ENCODE results near the gene DCHS2. TPM values are rescaled to one million over a fixed set of nuclear protein-coding genes. Genes with fewer than 3 reads are reported as not detected.

Gene DCHS2
- total RNA-seq, 1 donor from 2014 or later: not detected

DNA sequence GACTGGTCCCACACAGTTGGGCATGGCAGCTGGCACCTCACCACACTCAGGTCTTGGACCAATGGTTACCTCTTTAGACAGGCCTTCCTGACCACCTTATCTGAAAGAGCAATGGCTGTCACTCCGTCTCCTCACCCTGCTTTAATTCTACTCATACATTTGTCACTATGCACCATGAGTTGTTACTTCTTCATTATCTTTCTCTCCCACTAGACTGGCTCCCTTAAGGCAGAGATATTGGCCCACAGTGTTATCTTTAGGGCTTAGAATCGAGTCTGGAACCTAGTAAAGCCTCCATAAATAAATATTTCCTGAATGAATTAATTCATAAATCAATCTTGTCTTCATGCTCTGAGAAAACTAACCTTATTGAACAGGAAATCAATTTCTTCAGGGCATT is 46.6 kb downstream of the DCHS2 start:
- Mint-ChIP-seq H3K4me1 (ENCODE audit: unreplicated experiment) (no peaks in the 10 kb centered on the region), H3K4me3 (ENCODE audit: unreplicated experiment) (no peak overlapping the region), H3K36me3 (ENCODE audit: low read depth, unreplicated experiment) (no peaks in the 10 kb centered on the region), H3K9me3 (ENCODE audit: unreplicated experiment) (no peaks in the 10 kb centered on the region), H3K27ac (ENCODE audit: unreplicated experiment) (no peak overlapping the region), H3K27me3 (ENCODE audit: unreplicated experiment) (no peaks in the 10 kb centered on the region)
- DNase-seq (ENCODE audit: low spot score): no peak
- TF ChIP-seq, protein P1, sequence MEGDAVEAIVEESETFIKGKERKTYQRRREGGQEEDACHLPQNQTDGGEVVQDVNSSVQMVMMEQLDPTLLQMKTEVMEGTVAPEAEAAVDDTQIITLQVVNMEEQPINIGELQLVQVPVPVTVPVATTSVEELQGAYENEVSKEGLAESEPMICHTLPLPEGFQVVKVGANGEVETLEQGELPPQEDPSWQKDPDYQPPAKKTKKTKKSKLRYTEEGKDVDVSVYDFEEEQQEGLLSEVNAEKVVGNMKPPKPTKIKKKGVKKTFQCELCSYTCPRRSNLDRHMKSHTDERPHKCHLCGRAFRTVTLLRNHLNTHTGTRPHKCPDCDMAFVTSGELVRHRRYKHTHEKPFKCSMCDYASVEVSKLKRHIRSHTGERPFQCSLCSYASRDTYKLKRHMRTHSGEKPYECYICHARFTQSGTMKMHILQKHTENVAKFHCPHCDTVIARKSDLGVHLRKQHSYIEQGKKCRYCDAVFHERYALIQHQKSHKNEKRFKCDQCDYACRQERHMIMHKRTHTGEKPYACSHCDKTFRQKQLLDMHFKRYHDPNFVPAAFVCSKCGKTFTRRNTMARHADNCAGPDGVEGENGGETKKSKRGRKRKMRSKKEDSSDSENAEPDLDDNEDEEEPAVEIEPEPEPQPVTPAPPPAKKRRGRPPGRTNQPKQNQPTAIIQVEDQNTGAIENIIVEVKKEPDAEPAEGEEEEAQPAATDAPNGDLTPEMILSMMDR (IDR thresholded peaks at IDR 0.05; ENCODE audit: unreplicated experiment): no peak

DNA sequence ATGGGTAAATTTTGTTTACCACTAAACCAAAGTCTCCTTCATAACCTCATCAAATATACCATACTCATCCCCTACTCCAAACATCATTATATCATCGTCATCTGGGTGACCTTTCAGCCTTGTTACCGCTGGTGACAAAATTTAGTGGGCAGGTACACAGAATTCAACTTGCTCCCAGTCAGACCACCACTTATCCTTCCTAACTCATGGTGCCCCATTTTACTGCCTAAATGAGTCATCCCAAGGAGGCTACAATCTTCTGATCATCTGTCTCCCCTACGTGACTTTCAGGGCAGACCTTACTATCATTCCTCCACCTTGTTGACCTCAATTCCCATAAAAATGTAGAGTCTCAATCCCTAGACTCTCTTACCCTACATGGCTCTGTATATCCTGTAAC is 49.6 kb downstream of the DCHS2 start:
- Mint-ChIP-seq H3K27me3 (ENCODE audit: unreplicated experiment) (no peaks in the 10 kb centered on the region), H3K9me3 (ENCODE audit: unreplicated experiment) (no peaks in the 10 kb centered on the region), H3K4me1 (ENCODE audit: unreplicated experiment) (no peaks in the 10 kb centered on the region), H3K36me3 (ENCODE audit: low read depth, unreplicated experiment) (no peaks in the 10 kb centered on the region), H3K4me3 (ENCODE audit: unreplicated experiment) (no peak overlapping the region), H3K27ac (ENCODE audit: unreplicated experiment) (no peak overlapping the region)
- no peak for DNase-seq (ENCODE audit: low spot score)
- TF ChIP-seq, protein P1 (IDR thresholded peaks at IDR 0.05; ENCODE audit: unreplicated experiment): no peak

DNA sequence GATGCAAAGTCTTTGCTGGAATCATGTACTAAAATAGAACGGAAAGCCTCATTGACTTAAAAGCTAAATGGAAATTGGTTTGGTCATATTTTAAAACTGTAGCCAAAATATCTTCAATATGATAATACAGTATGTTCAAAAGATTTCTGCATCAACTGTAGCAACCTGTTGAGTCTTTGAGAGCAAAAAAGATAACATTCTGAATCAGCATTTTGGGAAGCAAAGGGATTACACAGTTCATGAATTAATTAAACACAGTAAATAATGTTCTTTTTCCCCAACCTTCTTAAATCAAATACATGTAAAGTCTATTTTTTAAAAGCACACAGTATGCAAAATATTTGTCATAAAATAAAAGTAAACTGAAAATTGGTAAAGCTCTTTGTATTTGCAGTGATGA is 50.5 kb downstream of the DCHS2 start:
- TF ChIP-seq, protein P1 (IDR thresholded peaks at IDR 0.05; ENCODE audit: unreplicated experiment): no peak
- no peaks in the 10 kb centered on the region for H3K27me3 Mint-ChIP-seq (ENCODE audit: unreplicated experiment)

DNA sequence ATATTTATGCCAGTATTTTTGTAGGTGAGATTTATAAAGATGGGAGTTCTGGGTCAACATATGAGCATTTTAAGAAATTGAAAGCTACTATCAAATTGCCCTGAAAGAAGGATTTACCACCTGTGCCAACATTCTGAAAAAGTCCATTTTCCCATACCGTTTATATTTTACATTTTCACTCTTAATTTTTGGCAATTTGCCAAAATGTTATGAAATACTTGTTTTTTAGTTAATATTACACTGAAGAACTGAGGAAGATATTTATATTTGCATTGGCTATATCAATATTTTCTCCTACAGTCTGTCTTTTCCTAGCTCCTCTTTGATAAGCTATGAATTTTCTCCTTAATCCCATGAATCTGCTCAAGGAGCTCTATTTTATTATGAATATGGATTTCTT is 52.4 kb downstream of the DCHS2 start:
- H3K4me3 Mint-ChIP-seq (ENCODE audit: unreplicated experiment): no peak overlapping the region
- H3K4me1 Mint-ChIP-seq (ENCODE audit: unreplicated experiment): no peaks in the 10 kb centered on the region
- H3K27ac Mint-ChIP-seq (ENCODE audit: unreplicated experiment): no peak overlapping the region
- no peak for DNase-seq (ENCODE audit: low spot score)
- no peaks in the 10 kb centered on the region for H3K36me3 Mint-ChIP-seq (ENCODE audit: low read depth, unreplicated experiment)
- H3K9me3 Mint-ChIP-seq (ENCODE audit: unreplicated experiment): no peaks in the 10 kb centered on the region
- no peaks in the 10 kb centered on the region for H3K27me3 Mint-ChIP-seq (ENCODE audit: unreplicated experiment)
- TF ChIP-seq, protein P1 (IDR thresholded peaks at IDR 0.05; ENCODE audit: unreplicated experiment): no peak

More for the DNA sequence above, 50.5 kb downstream of the DCHS2 start:
- no peaks in the 10 kb centered on the region for H3K4me1 Mint-ChIP-seq (ENCODE audit: unreplicated experiment)
- no peak overlapping the region for H3K4me3 Mint-ChIP-seq (ENCODE audit: unreplicated experiment)
- no peaks in the 10 kb centered on the region for H3K9me3 Mint-ChIP-seq (ENCODE audit: unreplicated experiment)
- no peak overlapping the region for H3K27ac Mint-ChIP-seq (ENCODE audit: unreplicated experiment)
- no peaks in the 10 kb centered on the region for H3K36me3 Mint-ChIP-seq (ENCODE audit: low read depth, unreplicated experiment)
- no peak for DNase-seq (ENCODE audit: low spot score)

DNA sequence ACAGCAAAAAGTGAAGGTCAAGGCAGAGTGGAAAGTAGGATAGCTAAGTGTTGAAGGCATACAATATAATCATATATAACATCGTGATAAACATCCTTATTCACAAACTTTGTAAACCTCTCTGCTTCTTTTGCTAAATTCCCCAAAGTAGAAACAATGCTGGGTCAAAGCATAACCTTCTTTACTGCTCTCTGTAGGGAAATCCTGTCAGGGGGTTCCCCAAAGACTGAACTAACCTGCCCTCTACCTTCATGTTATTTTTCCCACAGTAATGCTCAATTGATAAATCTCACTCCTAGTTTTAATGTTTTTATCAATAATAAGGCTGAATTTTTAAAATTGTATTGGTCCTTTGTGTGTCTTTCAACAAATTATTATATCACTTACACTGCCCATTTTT is 55.7 kb downstream of the DCHS2 start:
- Mint-ChIP-seq H3K27ac (ENCODE audit: unreplicated experiment) (no peak overlapping the region), H3K36me3 (ENCODE audit: low read depth, unreplicated experiment) (no peaks in the 10 kb centered on the region), H3K4me1 (ENCODE audit: unreplicated experiment) (no peaks in the 10 kb centered on the region), H3K4me3 (ENCODE audit: unreplicated experiment) (no peak overlapping the region), H3K9me3 (ENCODE audit: unreplicated experiment) (no peaks in the 10 kb centered on the region), H3K27me3 (ENCODE audit: unreplicated experiment) (no peaks in the 10 kb centered on the region)
- DNase-seq (ENCODE audit: low spot score): no peak
- TF ChIP-seq, protein P1 (IDR thresholded peaks at IDR 0.05; ENCODE audit: unreplicated experiment): no peak

All from endothelial cell (in vitro differentiated cells).